DOHH2 (cell line): ENCODE data around the gene PIGQ.

Experiments
- H3F3A ChIP-seq: fragments of 200-600 bp; sonication (generic), shearing (Covaris generic); 2 replicates; pipeline ENCODE4 v1.6.0; 2016; ENCODE audit warnings: antibody characterized with exemption, mild to moderate bottlenecking; ENCODE audit not compliant: control insufficient read depth, insufficient read depth
- H3K27ac ChIP-seq: fragments of 200-600 bp; sonication (generic); 2 replicates; pipeline ENCODE4 v1.5.1; 2014; ENCODE audit warnings: low read depth, mild to moderate bottlenecking, low read length, moderate library complexity
- H3K27me3 ChIP-seq: fragments of 200-600 bp; sonication (generic); 2 replicates; pipeline ENCODE4 v1.6.1; 2014; ENCODE audit warnings: mild to moderate bottlenecking, low read length, mixed read lengths; ENCODE audit not compliant: control insufficient read depth
- H3K36me3 ChIP-seq: fragments of 200-600 bp; sonication (generic); 2 replicates; pipeline ENCODE4 v1.6.1; 2014; ENCODE audit warnings: mild to moderate bottlenecking, low read length, moderate library complexity, mixed read lengths; ENCODE audit not compliant: control insufficient read depth
- H3K4me1 ChIP-seq: fragments of 200-600 bp; sonication (generic); 2 replicates; pipeline ENCODE4 v1.6.1; 2014; ENCODE audit warnings: mild to moderate bottlenecking, low read length, mixed read lengths; ENCODE audit not compliant: control insufficient read depth
- H3K4me2 ChIP-seq: fragments of 200-600 bp; sonication (generic); 2 replicates; pipeline ENCODE4 v1.6.0; 2014; ENCODE audit warnings: mild to moderate bottlenecking, low read length, moderate library complexity
- H3K4me3 ChIP-seq: fragments of 200-600 bp; sonication (generic); 2 replicates; pipeline ENCODE4 v1.5.1; 2014; ENCODE audit warnings: mild to moderate bottlenecking, low read length, mixed read lengths
- H3K79me2 ChIP-seq: fragments of 200-600 bp; sonication (generic); 2 replicates; pipeline ENCODE4 v1.6.1; 2014; ENCODE audit warnings: mild to moderate bottlenecking, low read length, mixed read lengths; ENCODE audit not compliant: control insufficient read depth
- H3K9me2 ChIP-seq: fragments of 200-600 bp; sonication (generic); replicated peaks from 2 replicates; pipeline ENCODE4 v1.6.1; 2014; ENCODE audit warnings: mild to moderate bottlenecking, low read length, mixed read lengths; ENCODE audit not compliant: control insufficient read depth
- H3K9me3 ChIP-seq: fragments of 200-600 bp; sonication (generic); 2 replicates; pipeline ENCODE4 v1.6.1; 2014; ENCODE audit warnings: antibody characterized with exemption, low read length, mixed read lengths; ENCODE audit not compliant: control insufficient read depth, insufficient read depth
- H4K20me1 ChIP-seq: fragments of 200-600 bp; sonication (generic); 2 replicates; pipeline ENCODE4 v1.6.0; 2014; ENCODE audit warnings: low read depth, mild to moderate bottlenecking, antibody characterized with exemption, low read length, moderate library complexity; ENCODE audit not compliant: control insufficient read depth, insufficient read depth
- CTCF ChIP-seq: fragments of 200-600 bp; sonication (generic); IDR thresholded peaks from one replicate; pipeline ENCODE4 v1.5.1; 2014; ENCODE audit warnings: antibody characterized with exemption, mild to moderate bottlenecking, low read depth, low read length; ENCODE audit not compliant: poor library complexity, severe bottlenecking
- EZH2phosphoT487 ChIP-seq: fragments of 200-600 bp; sonication (generic); IDR thresholded peaks from 2 replicates; pipeline ENCODE4 v1.6.1; 2017; ENCODE audit warnings: borderline replicate concordance, mild to moderate bottlenecking, antibody characterized with exemption, low read length, moderate library complexity, mixed read lengths

Gene PIGQ

DNA sequence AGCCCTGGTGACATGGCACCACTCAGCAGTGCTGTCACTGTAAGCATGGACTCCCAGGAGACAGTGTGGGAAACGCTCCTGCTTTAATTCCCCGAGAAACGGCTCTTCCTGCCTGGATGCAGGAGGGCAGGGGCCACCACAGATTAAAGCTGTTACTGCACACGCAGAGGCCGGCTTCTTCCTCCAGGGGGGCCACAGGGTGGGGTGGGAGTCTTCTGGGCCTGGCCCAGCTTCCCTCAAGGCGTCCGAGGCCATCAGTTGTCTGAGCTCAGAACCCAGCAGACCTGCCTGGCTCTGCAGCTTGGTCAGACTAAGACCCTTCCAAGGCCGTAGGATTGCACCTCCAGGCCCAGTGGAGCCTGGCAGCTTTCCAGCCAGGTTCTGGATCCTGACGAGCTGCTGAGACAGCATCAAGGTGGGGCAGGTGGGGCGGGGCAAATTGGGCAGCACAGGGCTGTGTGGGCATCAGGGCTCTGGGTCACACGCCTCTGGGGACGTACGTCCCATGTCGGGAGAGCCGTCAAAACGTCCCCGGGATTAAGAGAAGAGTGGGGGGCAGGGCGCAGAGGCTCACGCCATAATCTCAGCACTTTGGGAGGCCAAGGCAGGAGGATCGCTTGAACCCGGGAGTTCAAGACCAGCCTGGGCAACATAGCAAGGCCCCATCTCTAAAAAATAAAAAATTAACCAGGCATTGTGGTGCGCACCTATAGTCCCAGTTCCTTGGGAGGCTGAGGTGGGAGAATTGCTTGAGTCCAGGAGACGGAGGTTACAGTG is 47.3 kb upstream of the PIGQ start:
- Histone ChIP-seq H3K9me3 (no peaks in the 10 kb centered on the region), H3K9me2 (no peaks in the 10 kb centered on the region), H3K4me1 (peaks cover 25% of the 10 kb centered on the region), H3K4me3 (no peak overlapping the region), H3F3A (peaks cover 5% of the 10 kb centered on the region), H4K20me1 (no peaks in the 10 kb centered on the region; the same call in 1 of the 2 replicates), H3K27me3 (no peaks in the 10 kb centered on the region), H3K36me3 (peaks cover 12% of the 10 kb centered on the region), H3K27ac (no peak overlapping the region), H3K4me2 (no peak overlapping the region), H3K79me2 (peaks cover 33% of the 10 kb centered on the region)
- TF ChIP-seq CTCF (no peak), EZH2phosphoT487 (no peak)

DNA sequence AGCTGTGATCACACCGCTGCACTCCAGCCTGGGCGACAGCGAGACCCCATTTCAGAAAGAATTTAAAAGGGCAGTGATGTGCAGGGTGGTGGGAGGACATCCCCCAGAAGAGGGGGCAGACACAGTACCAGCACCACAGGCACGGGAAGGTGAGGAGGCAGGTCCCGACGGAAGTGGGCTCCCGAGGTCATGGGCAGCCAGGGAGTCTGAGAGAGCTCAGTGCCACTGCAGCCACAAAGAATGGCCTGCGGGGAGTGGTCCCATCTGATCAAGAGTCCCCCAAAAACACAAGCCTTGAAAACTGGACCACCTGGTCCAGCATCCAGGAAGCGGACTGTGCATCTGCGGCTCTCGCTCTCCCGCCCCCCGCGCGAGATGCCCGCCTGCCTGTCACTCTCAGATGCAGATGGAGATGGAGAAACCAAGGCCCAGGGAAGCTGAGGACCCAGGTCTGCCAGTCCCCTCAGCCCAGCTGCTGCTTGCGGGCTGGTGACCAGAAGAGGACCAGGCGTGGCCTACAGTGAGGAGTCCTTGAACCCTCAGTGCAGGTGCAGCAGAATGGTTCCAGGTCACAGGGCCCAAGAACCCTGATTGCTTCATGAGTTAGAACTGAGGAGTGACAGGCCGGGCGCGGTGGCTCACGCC is 46.5 kb upstream of the PIGQ start:
- Histone ChIP-seq H3K9me3 (no peaks in the 10 kb centered on the region), H3K9me2 (no peaks in the 10 kb centered on the region), H3F3A (peaks cover 5% of the 10 kb centered on the region), H3K36me3 (peaks cover 14% of the 10 kb centered on the region), H4K20me1 (no peaks in the 10 kb centered on the region; the same call in 1 of the 2 replicates), H3K4me3 (no peak overlapping the region), H3K4me2 (no peak overlapping the region), H3K4me1 (peaks cover 25% of the 10 kb centered on the region), H3K27ac (no peak overlapping the region), H3K79me2 (peaks cover 35% of the 10 kb centered on the region), H3K27me3 (no peaks in the 10 kb centered on the region)
- TF ChIP-seq CTCF (no peak), EZH2phosphoT487 (no peak)

GRCh38 chr16:524274-525040 is 45.3 kb upstream of the PIGQ start:
- Histone ChIP-seq H4K20me1 (peaks cover 3% of the 10 kb centered on the region), H3K4me2 (no peak overlapping the region; the same call in 1 of the 2 replicates), H3K79me2 (peaks cover 48% of the 10 kb centered on the region), H3K27me3 (no peaks in the 10 kb centered on the region), H3K4me1 (peaks cover 33% of the 10 kb centered on the region), H3K27ac (no peak overlapping the region), H3K9me2 (no peaks in the 10 kb centered on the region), H3F3A (peaks cover 5% of the 10 kb centered on the region), H3K4me3 (no peak overlapping the region; the same call in 1 of the 2 replicates), H3K9me3 (no peaks in the 10 kb centered on the region), H3K36me3 (peaks cover 22% of the 10 kb centered on the region)
- TF ChIP-seq CTCF (no peak), EZH2phosphoT487 (no peak)
